CD14-positive monocyte (primary cell): ENCODE results near the gene ABHD1. TPM values are rescaled to one million over a fixed set of nuclear protein-coding genes. Genes with fewer than 3 reads are reported as not detected.

Experiments
- DNase-seq, 3 donors: peaks; one replicate each; pipeline ENCODE4 v3.0.0-alpha.2; 2011 to 2022
- H2AFZ ChIP-seq: 2 replicates; pipeline ENCODE4 v1.6.0; 2012; ENCODE audit warnings: mild to moderate bottlenecking, low read depth, low read length, inconsistent platforms; ENCODE audit not compliant: insufficient read depth, poor library complexity, severe bottlenecking
- H3K27ac ChIP-seq, 2 donors: 1 replicate in 1 of 2; 2 replicates in 1 of 2; pipeline ENCODE4 v1.5.1; 2012 to 2013; ENCODE audit warnings: low read length in 2 of 2, control low read depth in 1 of 2, inconsistent platforms in 1 of 2, low read depth in 1 of 2, mild to moderate bottlenecking in 1 of 2
- H3K27me3 ChIP-seq, 2 donors: one replicate each; pipeline versions ENCODE4 v1.6.0 to v1.6.1; 2011 to 2013; ENCODE audit warnings: low read length in 2 of 2; ENCODE audit not compliant: control insufficient read depth in 2 of 2, insufficient read depth in 2 of 2
- H3K36me3 ChIP-seq, 2 donors: replicated peaks in 1 of 2; 1 replicate in 1 of 2; 2 replicates in 1 of 2; pipeline versions ENCODE4 v1.5.1 to v1.6.1; 2012 to 2013; ENCODE audit warnings: low read length in 2 of 2, control low read depth in 1 of 2, inconsistent platforms in 1 of 2, mild to moderate bottlenecking in 1 of 2; ENCODE audit not compliant: insufficient read depth in 2 of 2, control insufficient read depth in 1 of 2
- H3K4me1 ChIP-seq, 2 donors: 1 replicate in 1 of 2; 2 replicates in 1 of 2; pipeline versions ENCODE4 v1.5.1 to v1.6.1; 2012 to 2013; ENCODE audit warnings: low read length in 2 of 2, control low read depth in 1 of 2, inconsistent platforms in 1 of 2, mild to moderate bottlenecking in 1 of 2, moderate library complexity in 1 of 2; ENCODE audit not compliant: insufficient read depth in 2 of 2, control insufficient read depth in 1 of 2
- H3K4me2 ChIP-seq: replicated peaks from 2 replicates; pipeline ENCODE3; 2012; ENCODE audit warnings: low read length, moderate library complexity, mild to moderate bottlenecking; ENCODE audit not compliant: poor library complexity, severe bottlenecking; ENCODE audit errors: extremely low read depth
- H3K4me3 ChIP-seq, 3 experiments: fragments of 200-600 bp in 1 of 3; sonication (generic) in 1 of 3; replicated peaks in 1 of 3; 1 replicate in 2 of 3; 2 replicates in 1 of 3; pipeline ENCODE4 v1.5.1; 2011 to 2013; ENCODE audit warnings: low read length in 3 of 3, mild to moderate bottlenecking in 3 of 3, control low read depth in 2 of 3, low read depth in 2 of 3, inconsistent platforms in 1 of 3, moderate library complexity in 1 of 3
- H3K79me2 ChIP-seq: 2 replicates; pipeline ENCODE4 v1.6.0; 2012; ENCODE audit warnings: mild to moderate bottlenecking, control low read depth, inconsistent platforms, low read length, moderate library complexity; ENCODE audit not compliant: insufficient read depth
- H3K9ac ChIP-seq: 2 replicates; pipeline ENCODE4 v1.6.0; 2017; ENCODE audit warnings: low read length, mild to moderate bottlenecking; ENCODE audit not compliant: insufficient read depth, poor library complexity, severe bottlenecking
- H3K9me3 ChIP-seq, 2 donors: replicated peaks in 1 of 2; 1 replicate in 1 of 2; 2 replicates in 1 of 2; pipeline versions ENCODE4 v1.5.1 to v1.6.1; 2012 to 2013; ENCODE audit warnings: low read length in 2 of 2, control low read depth in 1 of 2; ENCODE audit not compliant: control insufficient read depth in 1 of 2, insufficient read depth in 1 of 2
- H4K20me1 ChIP-seq: 2 replicates; pipeline ENCODE4 v1.6.0; 2012; ENCODE audit warnings: mild to moderate bottlenecking, low read length, control low read depth, moderate library complexity; ENCODE audit not compliant: insufficient read depth
- H3K27ac Mint-ChIP-seq, 7 donors: one replicate each; pipeline ENCODE4 v1.8.0; 2020; ENCODE audit warnings: mild to moderate bottlenecking in 7 of 7, mixed read lengths in 7 of 7, moderate library complexity in 6 of 7, inconsistent platforms in 2 of 7
- H3K27me3 Mint-ChIP-seq, 3 donors: one replicate each; pipeline ENCODE4 v1.8.0; 2021 to 2022; ENCODE audit warnings: low read depth in 3 of 3, mild to moderate bottlenecking in 3 of 3, mixed read lengths in 3 of 3, moderate library complexity in 3 of 3, inconsistent platforms in 1 of 3
- H3K36me3 Mint-ChIP-seq, 2 donors: one replicate each; pipeline ENCODE4 v1.8.0; 2020; ENCODE audit warnings: mixed read lengths in 2 of 2, inconsistent platforms in 1 of 2, mild to moderate bottlenecking in 1 of 2
- H3K4me1 Mint-ChIP-seq: one replicate; pipeline ENCODE4 v1.8.0; 2020; ENCODE audit warnings: mild to moderate bottlenecking, mixed read lengths
- H3K4me3 Mint-ChIP-seq, 2 donors: one replicate each; pipeline ENCODE4 v1.8.0; 2020; ENCODE audit warnings: mild to moderate bottlenecking in 2 of 2, mixed read lengths in 2 of 2, moderate library complexity in 1 of 2
- H3K9me3 Mint-ChIP-seq, 7 donors: one replicate each; pipeline ENCODE4 v1.8.0; 2020 to 2022; ENCODE audit warnings: mixed read lengths in 7 of 7, mild to moderate bottlenecking in 6 of 7, moderate library complexity in 6 of 7, inconsistent platforms in 2 of 7
- CTCF ChIP-seq: fragments of 200-600 bp; IDR thresholded peaks from one replicate; pipeline ENCODE4 v1.8.0; 2022; ENCODE audit warnings: antibody characterized with exemption, mild to moderate bottlenecking
- WGBS: methylation state at CpG from one replicate; pipeline ENCODE4 v1.1.5; 2013; ENCODE audit warnings: missing lambda C conversion rate; ENCODE audit not compliant: insufficient coverage; 5-methylcytosine and 5-hydroxymethylcytosine counted together
- intact Hi-C, 2 donors: fragments of 100-400 bp; cut with micrococcal nuclease; formaldehyde crosslinking; loops; one replicate each; pipeline versions ENCODE4 v1.15.0 to v1.15.1; 2023
- polyA plus RNA-seq, 3 donors: library from polyadenylated mRNA; depleted of rRNA in 1 of 3; unstranded in 2 of 3; stranded (reverse) in 1 of 3; fragments of 300-500 nt in 2 of 3; fragments of >200 nt in 1 of 3; fragmentation: Illumina TruSeq in 2 of 3; gene quantifications; 1 replicate in 2 of 3; 2 replicates in 1 of 3; pipeline ENCODE4 v1.2.3, GENCODE V29; 2012 to 2021

The ABHD1 gene
- polyA plus RNA-seq, 3 donors: 0.08 to 1.2 (median 0.25) TPM

GRCh38 chr2:27148801-27149439 lies 25.3 kb downstream of the ABHD1 start, which contains the start of gene TCF23:
Gene TCF23 (plus strand): TSS chr2:27149004. CDS start chr2:27149134, 130 bp downstream.
- H3K79me2 ChIP-seq: no peaks in the 10 kb centered on the region
- no peak for DNase-seq
- 88% methylated on average over 8 of the region's 12 CpGs for WGBS
- no peak within 1 kb of the TSS for H3K9ac ChIP-seq
- Mint-ChIP-seq H3K27me3 (peaks cover 0 to 15% (median 8%) of the 10 kb centered on the region in 3 donors), H3K4me1 (no peaks in the 10 kb centered on the region), H3K9me3 (peaks cover 0 to 2% (median 0%) of the 10 kb centered on the region in 7 donors), H3K27ac (no peak within 1 kb of the TSS), H3K4me3 (no peak within 1 kb of the TSS), H3K36me3 (no peaks in the 10 kb centered on the region)
- no peaks in the 10 kb centered on the region for H3K9me3 ChIP-seq
- no peak within 1 kb of the TSS for H3K4me2 ChIP-seq
- H3K27me3 ChIP-seq: no peaks in the 10 kb centered on the region
- no peaks in the 10 kb centered on the region for H3K36me3 ChIP-seq
- no peak within 1 kb of the TSS for H2AFZ ChIP-seq
- no peak within 1 kb of the TSS for H3K27ac ChIP-seq
- TF ChIP-seq CTCF: no peak
- intact Hi-C loops: no loop called here
- H3K4me1 ChIP-seq: no peaks in the 10 kb centered on the region
- no peak within 1 kb of the TSS for H3K4me3 ChIP-seq
- no peaks in the 10 kb centered on the region for H4K20me1 ChIP-seq

- Histone ChIP-seq H3K36me3 (no peaks in the 10 kb centered on the region), H3K9me3 (no peaks in the 10 kb centered on the region), H3K4me2 (no peak overlapping the region), H4K20me1 (no peaks in the 10 kb centered on the region), H3K27ac (no peak overlapping the region), H3K79me2 (no peaks in the 10 kb centered on the region), H3K27me3 (no peaks in the 10 kb centered on the region), H3K4me1 (no peaks in the 10 kb centered on the region), H3K4me3 (no peak overlapping the region), H3K9ac (no peak overlapping the region), H2AFZ (no peak overlapping the region)
- peaks cover 0 to 9% (median 2%) of the 10 kb centered on the region in 3 donors for H3K27me3 Mint-ChIP-seq
- no peak overlapping the region for H3K4me3 Mint-ChIP-seq
- DNase-seq: no peak
- no peak for TF ChIP-seq CTCF
- no peaks in the 10 kb centered on the region for H3K4me1 Mint-ChIP-seq
- H3K36me3 Mint-ChIP-seq: no peaks in the 10 kb centered on the region
- intact Hi-C loops: no loop called here
- 92% methylated on average over 20 of the region's 29 CpGs for WGBS
- H3K27ac Mint-ChIP-seq: no peak overlapping the region
- H3K9me3 Mint-ChIP-seq: peaks cover 0 to 2% (median 0%) of the 10 kb centered on the region in 7 donors
Measured at GRCh38 chr2:27149570-27150405, 26.2 kb downstream of the ABHD1 start.
